ENCODE data around the gene RAB6B.

The RAB6B gene

DNA sequence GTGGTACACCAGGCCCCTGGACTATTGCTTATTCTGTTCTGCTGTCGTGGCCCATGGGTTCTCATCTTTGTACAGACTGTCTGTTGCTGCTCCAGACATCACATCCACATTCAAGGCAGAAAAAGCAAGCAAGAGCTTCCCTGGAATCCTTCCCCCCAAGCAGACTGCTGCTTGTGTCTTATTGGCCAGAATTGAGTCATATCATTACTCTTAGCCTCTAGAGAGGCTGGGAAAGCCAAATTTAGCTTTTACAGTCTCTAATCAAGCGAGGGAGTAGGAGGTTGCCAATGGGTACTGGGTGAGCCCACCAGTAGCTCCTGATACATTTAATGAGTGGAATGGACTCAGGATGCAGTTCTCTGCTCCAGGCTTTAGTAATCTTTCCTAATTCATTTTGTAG, 39.4 kb downstream of the RAB6B start:
- no peaks in the 10 kb centered on the region for H3K9me3 ChIP-seq (ENCODE audit: control insufficient read depth, insufficient read depth, low read length)
- no peak overlapping the region for H3K27ac ChIP-seq (ENCODE audit: low read length)
- peaks cover 5% of the 10 kb centered on the region for H3K4me1 ChIP-seq (ENCODE audit: control insufficient read depth, insufficient read depth, low read length)
- no CpG with 5 or more reads among the region's 2 CpGs for WGBS (ENCODE audit: insufficient coverage, insufficient read length)
- H3K27me3 ChIP-seq (ENCODE audit: control insufficient read depth, insufficient read depth, low read length), result no peaks in the 10 kb centered on the region
- H3K36me3 ChIP-seq (ENCODE audit: control insufficient read depth, insufficient read depth, low read length), result no peaks in the 10 kb centered on the region
- no peak overlapping the region for H3K4me3 ChIP-seq (ENCODE audit: low read length)
- DNase-seq (ENCODE audit: low read depth, low spot score), result no peak

DNA sequence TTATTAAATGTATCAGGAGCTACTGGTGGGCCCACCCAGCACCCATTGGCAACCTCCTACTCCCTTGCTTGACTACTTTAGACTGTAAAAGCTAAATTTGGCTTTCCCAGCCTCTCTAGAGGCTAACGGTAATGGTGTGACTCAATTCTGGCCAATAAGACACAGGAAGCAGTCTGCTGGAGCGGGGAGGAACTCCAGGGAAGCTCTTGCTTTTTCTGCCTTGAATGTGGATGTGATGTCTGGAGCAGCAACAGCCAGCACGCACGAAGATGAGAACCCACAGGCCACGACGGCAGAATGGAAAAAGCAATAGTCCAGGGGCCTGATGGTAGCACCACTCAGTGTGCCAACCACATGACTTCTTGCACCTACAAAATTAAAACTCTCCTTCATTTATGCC, 39.9 kb downstream of the RAB6B start:
- DNase-seq (ENCODE audit: low read depth, low spot score), result no peak
- no peak overlapping the region for H3K4me3 ChIP-seq (ENCODE audit: low read length)
- no CpG with 5 or more reads among the region's 6 CpGs for WGBS (ENCODE audit: insufficient coverage, insufficient read length)

DNA sequence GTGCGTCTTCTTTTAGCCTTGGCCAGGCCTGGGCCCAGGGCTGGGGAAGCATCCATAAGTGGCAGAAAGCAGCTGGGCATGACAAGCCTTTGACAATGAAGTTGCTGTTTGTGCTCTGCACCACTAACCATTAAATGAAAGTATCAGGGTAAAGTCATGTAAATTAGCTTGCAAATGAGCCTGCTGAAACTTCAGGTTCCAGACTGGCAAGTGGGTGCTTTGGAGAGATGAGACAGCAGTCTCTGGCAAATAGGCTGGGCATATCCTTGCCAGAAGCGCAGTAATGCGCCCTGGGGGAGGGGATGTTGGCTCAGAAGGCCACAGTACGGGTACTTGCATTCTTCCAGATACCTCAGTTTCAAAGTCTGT, 40.7 kb downstream of the RAB6B start:
- Histone ChIP-seq H3K4me1 (ENCODE audit: control insufficient read depth, insufficient read depth, low read length) (peaks cover 5% of the 10 kb centered on the region), H3K27ac (ENCODE audit: low read length) (no peak overlapping the region)

More for the DNA sequence above, 39.9 kb downstream of the RAB6B start:
- Histone ChIP-seq H3K4me1 (ENCODE audit: control insufficient read depth, insufficient read depth, low read length) (peaks cover 5% of the 10 kb centered on the region), H3K27ac (ENCODE audit: low read length) (no peak overlapping the region), H3K9me3 (ENCODE audit: control insufficient read depth, insufficient read depth, low read length) (no peaks in the 10 kb centered on the region), H3K36me3 (ENCODE audit: control insufficient read depth, insufficient read depth, low read length) (no peaks in the 10 kb centered on the region), H3K27me3 (ENCODE audit: control insufficient read depth, insufficient read depth, low read length) (no peaks in the 10 kb centered on the region)

DNA sequence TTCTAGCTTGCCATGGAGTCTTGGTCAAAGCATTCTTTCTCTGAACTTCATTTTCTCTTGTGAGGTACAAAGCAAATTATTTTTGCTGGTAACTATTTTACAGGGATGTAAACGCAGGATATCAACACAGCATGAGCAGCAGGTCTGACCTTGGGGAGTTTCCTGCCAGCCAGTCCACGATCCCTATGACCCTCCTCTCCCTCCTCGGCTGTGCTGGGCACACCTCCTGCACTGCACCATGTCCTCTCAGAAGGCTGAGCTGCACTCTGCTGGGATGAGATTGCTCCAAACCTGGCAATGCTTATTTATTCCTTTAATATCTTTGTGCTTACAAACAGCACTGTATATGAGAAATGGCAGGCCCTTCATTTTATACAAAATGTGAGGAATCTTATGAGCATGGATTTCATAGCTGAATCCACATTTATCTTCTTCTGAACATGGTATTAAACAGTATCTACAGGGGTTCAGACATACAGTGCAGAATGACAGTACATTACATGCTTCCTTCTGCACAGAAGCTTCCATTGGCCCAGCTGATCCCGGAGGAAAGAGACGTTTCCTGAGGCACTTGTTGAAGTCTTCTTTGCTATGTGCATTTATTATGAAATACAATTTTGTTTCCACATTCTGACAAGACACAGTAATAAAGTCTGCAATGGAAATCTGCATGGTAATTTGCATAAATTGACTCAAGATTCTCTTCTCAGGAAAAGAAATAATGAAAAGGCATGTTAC, 41.2 kb downstream of the RAB6B start:
- H3K27me3 ChIP-seq (ENCODE audit: control insufficient read depth, insufficient read depth, low read length), result no peaks in the 10 kb centered on the region
- peaks cover 5% of the 10 kb centered on the region for H3K4me1 ChIP-seq (ENCODE audit: control insufficient read depth, insufficient read depth, low read length)
- DNase-seq (ENCODE audit: low read depth, low spot score), result no peak
- WGBS (ENCODE audit: insufficient coverage, insufficient read length), result no CpG with 5 or more reads among the region's 5 CpGs
- no peaks in the 10 kb centered on the region for H3K9me3 ChIP-seq (ENCODE audit: control insufficient read depth, insufficient read depth, low read length)
- H3K4me3 ChIP-seq (ENCODE audit: low read length), result no peak overlapping the region
- no peaks in the 10 kb centered on the region for H3K36me3 ChIP-seq (ENCODE audit: control insufficient read depth, insufficient read depth, low read length)
- no peak overlapping the region for H3K27ac ChIP-seq (ENCODE audit: low read length)

More for the DNA sequence above, 40.7 kb downstream of the RAB6B start:
- H3K36me3 ChIP-seq (ENCODE audit: control insufficient read depth, insufficient read depth, low read length), result no peaks in the 10 kb centered on the region
- H3K27me3 ChIP-seq (ENCODE audit: control insufficient read depth, insufficient read depth, low read length), result no peaks in the 10 kb centered on the region
- WGBS (ENCODE audit: insufficient coverage, insufficient read length), result no CpG with 5 or more reads among the region's 4 CpGs
- H3K9me3 ChIP-seq (ENCODE audit: control insufficient read depth, insufficient read depth, low read length), result no peaks in the 10 kb centered on the region
- no peak overlapping the region for H3K4me3 ChIP-seq (ENCODE audit: low read length)
- no peak for DNase-seq (ENCODE audit: low read depth, low spot score)

DNA sequence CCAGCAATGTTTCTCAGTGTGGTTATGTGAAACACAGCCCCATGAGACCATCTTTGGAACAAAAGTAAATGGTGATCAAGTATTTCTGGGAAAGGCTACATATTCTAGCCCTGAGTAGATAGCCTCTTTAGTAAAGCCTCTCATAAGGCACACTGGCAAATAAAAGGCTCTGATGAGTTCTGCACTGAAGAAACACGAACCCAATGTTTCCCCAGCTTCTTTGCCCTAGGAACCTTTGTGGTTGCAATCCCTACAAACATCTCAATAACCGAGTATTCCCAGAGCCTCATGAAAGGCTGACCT, 41.8 kb downstream of the RAB6B start:
- no CpG with 5 or more reads among the region's 2 CpGs for WGBS (ENCODE audit: insufficient coverage, insufficient read length)
- no peak overlapping the region for H3K4me3 ChIP-seq (ENCODE audit: low read length)
- no peaks in the 10 kb centered on the region for H3K9me3 ChIP-seq (ENCODE audit: control insufficient read depth, insufficient read depth, low read length)

DNA sequence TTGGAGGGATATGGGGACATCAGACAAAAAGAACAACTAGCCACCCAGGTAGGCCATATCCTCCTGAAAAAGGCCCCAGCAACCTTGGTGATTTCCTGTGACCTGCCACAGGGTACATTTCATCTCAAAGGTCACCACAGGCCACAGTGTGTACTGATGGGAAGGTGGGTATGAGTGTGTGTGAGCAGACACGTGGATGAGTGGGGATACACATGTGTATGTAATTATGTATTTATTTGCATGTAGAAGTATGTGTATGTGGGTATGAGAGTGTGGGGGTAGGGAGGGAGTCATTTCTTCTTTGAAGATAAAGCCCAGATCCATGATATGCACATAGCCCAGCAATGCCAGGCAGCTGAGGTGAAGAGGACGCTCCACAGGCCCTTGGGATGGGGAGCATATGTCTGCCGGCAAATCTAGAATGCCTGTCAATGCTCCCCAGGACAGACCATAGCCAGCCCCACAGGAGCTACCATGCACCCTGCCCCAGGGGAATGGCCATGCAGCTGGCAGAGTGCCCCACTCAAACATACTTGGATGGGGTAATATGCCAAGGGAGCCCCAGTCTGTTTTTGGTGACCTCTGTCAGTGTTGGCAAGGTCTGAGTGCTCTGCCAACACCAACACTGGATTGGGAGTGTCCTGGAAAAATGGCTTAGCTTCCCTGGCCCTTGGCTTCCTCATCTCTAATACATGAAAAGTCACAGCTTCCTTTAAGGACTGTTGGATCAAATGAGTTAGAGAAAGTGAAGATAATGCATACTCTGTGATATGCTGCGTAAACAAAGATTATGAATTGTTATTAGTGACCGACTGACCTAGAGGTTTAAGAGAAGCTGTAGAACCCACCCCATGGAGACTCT, 42.4 kb downstream of the RAB6B start:
- Histone ChIP-seq H3K4me1 (ENCODE audit: control insufficient read depth, insufficient read depth, low read length) (peaks cover 5% of the 10 kb centered on the region), H3K4me3 (ENCODE audit: low read length) (no peak overlapping the region), H3K36me3 (ENCODE audit: control insufficient read depth, insufficient read depth, low read length) (no peaks in the 10 kb centered on the region), H3K27ac (ENCODE audit: low read length) (no peak overlapping the region), H3K27me3 (ENCODE audit: control insufficient read depth, insufficient read depth, low read length) (no peaks in the 10 kb centered on the region), H3K9me3 (ENCODE audit: control insufficient read depth, insufficient read depth, low read length) (no peaks in the 10 kb centered on the region)
- no peak for DNase-seq (ENCODE audit: low read depth, low spot score)
- 100% methylated on average over 1 of the region's 5 CpGs for WGBS (ENCODE audit: insufficient coverage, insufficient read length)

More for the DNA sequence above, 41.8 kb downstream of the RAB6B start:
- H3K27me3 ChIP-seq (ENCODE audit: control insufficient read depth, insufficient read depth, low read length), result no peaks in the 10 kb centered on the region
- H3K36me3 ChIP-seq (ENCODE audit: control insufficient read depth, insufficient read depth, low read length), result no peaks in the 10 kb centered on the region
- H3K4me1 ChIP-seq (ENCODE audit: control insufficient read depth, insufficient read depth, low read length), result peaks cover 5% of the 10 kb centered on the region
- H3K27ac ChIP-seq (ENCODE audit: low read length), result no peak overlapping the region
- no peak for DNase-seq (ENCODE audit: low read depth, low spot score)

DNA sequence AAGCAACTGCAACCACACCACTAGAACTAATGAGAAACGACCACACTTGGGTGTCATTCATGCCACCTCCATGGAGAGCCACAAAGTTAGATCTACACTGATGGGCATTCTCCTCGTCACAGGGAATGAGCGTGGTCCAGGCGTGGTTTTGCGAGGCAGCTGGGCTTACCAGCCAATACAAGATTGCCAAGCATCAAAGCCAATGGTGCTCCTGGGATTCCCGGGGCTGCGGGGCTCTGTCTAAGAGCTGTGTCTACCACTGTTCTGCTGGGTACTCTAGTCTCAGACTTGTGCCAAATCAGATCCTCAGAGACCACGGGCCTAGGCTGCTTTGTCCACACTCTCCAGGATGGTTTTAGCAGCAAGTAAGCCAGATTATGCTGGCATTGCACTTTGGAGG, 43.8 kb downstream of the RAB6B start:
- WGBS (ENCODE audit: insufficient coverage, insufficient read length), result no CpG with 5 or more reads among the region's 8 CpGs
- no peaks in the 10 kb centered on the region for H3K9me3 ChIP-seq (ENCODE audit: control insufficient read depth, insufficient read depth, low read length)
- peaks cover 5% of the 10 kb centered on the region for H3K4me1 ChIP-seq (ENCODE audit: control insufficient read depth, insufficient read depth, low read length)
- H3K4me3 ChIP-seq (ENCODE audit: low read length), result no peak overlapping the region
- no peak for DNase-seq (ENCODE audit: low read depth, low spot score)
- no peaks in the 10 kb centered on the region for H3K36me3 ChIP-seq (ENCODE audit: control insufficient read depth, insufficient read depth, low read length)
- no peaks in the 10 kb centered on the region for H3K27me3 ChIP-seq (ENCODE audit: control insufficient read depth, insufficient read depth, low read length)
- H3K27ac ChIP-seq (ENCODE audit: low read length), result no peak overlapping the region

DNA sequence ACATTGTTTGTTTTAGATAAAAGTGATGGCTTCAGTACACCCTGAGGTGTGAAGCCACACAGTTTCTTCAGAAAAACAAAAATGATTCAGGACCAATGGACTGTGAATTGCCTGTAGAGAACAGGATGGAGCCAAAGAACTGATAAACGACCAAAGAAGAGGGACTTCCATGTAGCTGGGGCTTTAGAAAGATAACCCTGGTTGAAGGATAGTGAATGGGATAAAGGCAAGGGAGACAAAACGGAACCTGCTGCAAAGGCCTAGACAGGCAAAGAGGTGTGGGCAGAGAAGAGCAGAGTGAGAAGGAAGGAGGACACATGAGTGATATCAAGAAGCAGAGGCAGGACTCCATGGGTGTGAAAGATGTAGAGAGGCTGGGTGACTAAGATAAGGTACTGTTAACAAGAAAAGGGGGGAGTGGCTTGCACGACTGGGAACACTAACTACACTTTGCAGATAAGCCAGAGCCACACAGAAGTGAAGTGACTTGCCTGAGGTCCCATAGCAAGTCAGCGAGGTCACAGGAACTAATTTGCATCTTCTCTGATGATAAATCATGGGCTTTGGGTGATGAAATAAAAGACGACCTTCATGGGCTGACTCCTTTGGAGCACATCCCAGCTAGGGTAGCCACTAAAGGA, 44.3 kb downstream of the RAB6B start:
- no peak for DNase-seq (ENCODE audit: low read depth, low spot score)
- no peak overlapping the region for H3K4me3 ChIP-seq (ENCODE audit: low read length)
- H3K4me1 ChIP-seq (ENCODE audit: control insufficient read depth, insufficient read depth, low read length), result peaks cover 5% of the 10 kb centered on the region
- no peak overlapping the region for H3K27ac ChIP-seq (ENCODE audit: low read length)
- no peaks in the 10 kb centered on the region for H3K27me3 ChIP-seq (ENCODE audit: control insufficient read depth, insufficient read depth, low read length)
- no peaks in the 10 kb centered on the region for H3K36me3 ChIP-seq (ENCODE audit: control insufficient read depth, insufficient read depth, low read length)
- no CpG with 5 or more reads among the region's 5 CpGs for WGBS (ENCODE audit: insufficient coverage, insufficient read length)
- H3K9me3 ChIP-seq (ENCODE audit: control insufficient read depth, insufficient read depth, low read length), result no peaks in the 10 kb centered on the region

DNA sequence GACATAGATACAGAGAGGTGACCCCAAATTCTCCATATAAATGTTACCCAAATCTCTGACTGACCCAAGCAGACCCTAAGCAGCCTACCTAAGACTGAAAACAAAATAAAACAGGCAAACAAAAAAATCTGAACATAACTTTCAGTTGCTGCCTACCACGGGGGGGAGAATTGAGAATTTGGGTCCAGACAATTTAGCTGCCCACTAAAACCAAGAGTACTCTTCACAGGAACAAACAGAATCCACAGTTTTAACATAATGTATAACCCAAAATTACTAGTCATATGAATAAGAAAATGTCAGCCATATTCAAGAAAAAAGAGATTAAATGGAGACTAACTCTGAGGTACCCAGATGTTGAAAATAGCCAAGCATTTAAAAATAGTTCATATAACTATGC, 45.6 kb downstream of the RAB6B start:
- Histone ChIP-seq H3K27me3 (ENCODE audit: control insufficient read depth, insufficient read depth, low read length) (no peaks in the 10 kb centered on the region), H3K4me1 (ENCODE audit: control insufficient read depth, insufficient read depth, low read length) (peaks cover 3% of the 10 kb centered on the region), H3K36me3 (ENCODE audit: control insufficient read depth, insufficient read depth, low read length) (no peaks in the 10 kb centered on the region), H3K27ac (ENCODE audit: low read length) (no peak overlapping the region), H3K4me3 (ENCODE audit: low read length) (no peak overlapping the region), H3K9me3 (ENCODE audit: control insufficient read depth, insufficient read depth, low read length) (no peaks in the 10 kb centered on the region)
- no CpG with 5 or more reads among the region's 1 CpG for WGBS (ENCODE audit: insufficient coverage, insufficient read length)
- no peak for DNase-seq (ENCODE audit: low read depth, low spot score)

DNA sequence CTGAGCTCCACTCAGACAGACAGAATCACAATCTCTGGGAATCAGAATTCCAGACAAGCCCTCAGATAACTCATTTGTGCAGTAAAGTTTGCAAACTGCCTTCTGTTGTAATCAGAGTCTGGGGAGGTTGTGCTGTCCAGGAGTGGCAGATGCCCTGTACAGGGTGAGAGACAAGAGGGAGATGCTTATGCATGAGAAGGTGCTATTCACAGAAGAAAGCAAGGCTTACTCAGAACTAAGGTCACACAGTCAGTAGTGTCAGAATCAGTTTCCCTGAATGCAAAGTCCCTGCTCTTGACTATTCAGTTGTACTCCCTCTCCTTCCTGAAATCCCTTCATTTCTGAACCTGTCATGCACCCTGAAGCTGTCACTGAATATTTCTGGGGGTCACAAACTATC, 46.3 kb downstream of the RAB6B start:
- Histone ChIP-seq H3K27ac (ENCODE audit: low read length) (no peak overlapping the region), H3K4me3 (ENCODE audit: low read length) (no peak overlapping the region), H3K4me1 (ENCODE audit: control insufficient read depth, insufficient read depth, low read length) (peaks cover 2% of the 10 kb centered on the region; the same call in 1 of the 2 replicates), H3K27me3 (ENCODE audit: control insufficient read depth, insufficient read depth, low read length) (no peaks in the 10 kb centered on the region), H3K36me3 (ENCODE audit: control insufficient read depth, insufficient read depth, low read length) (no peaks in the 10 kb centered on the region), H3K9me3 (ENCODE audit: control insufficient read depth, insufficient read depth, low read length) (no peaks in the 10 kb centered on the region)
- DNase-seq (ENCODE audit: low read depth, low spot score), result no peak

Data from iPS DF 6.9 (cell line).